GM21390 (cell line): ENCODE measurements around the gene APOA4.

Experiments used
- ATAC-seq: cut with Tn5 transposase; IDR thresholded peaks from one replicate; pipeline ENCODE4 v1.9.1; 2021; ENCODE audit not compliant: unreplicated experiment

APOA4 gene

GRCh38 chr11:116823031-116823843 lies at the start of gene APOA4:
APOA4 (minus strand) TSS chr11:116823304; CDS start chr11:116823191, 113 bp downstream.
- ATAC-seq: no peak

- ATAC-seq: no peak
Measured at GRCh38 chr11:116871248-116871647, 48.1 kb upstream of the APOA4 start.

- no peak for ATAC-seq
Measured at GRCh38 chr11:116870054-116870453, 47.0 kb upstream of the APOA4 start.

GRCh38 chr11:116869610-116870009 lies 46.5 kb upstream of the APOA4 start:
- no peak for ATAC-seq

- no peak for ATAC-seq
Measured at GRCh38 chr11:116868066-116868465, 45.0 kb upstream of the APOA4 start.

- ATAC-seq: no peak
Measured at GRCh38 chr11:116867619-116868018, 44.5 kb upstream of the APOA4 start.

GRCh38 chr11:116866804-116867455 lies 43.8 kb upstream of the APOA4 start:
- ATAC-seq: no peak

GRCh38 chr11:116865696-116866095 lies 42.6 kb upstream of the APOA4 start:
- ATAC-seq: no peak

GRCh38 chr11:116864531-116864930 lies 41.4 kb upstream of the APOA4 start:
- ATAC-seq: no peak

- no peak for ATAC-seq
Measured at GRCh38 chr11:116862951-116863350, 39.8 kb upstream of the APOA4 start.

- ATAC-seq: no peak
Measured at GRCh38 chr11:116862185-116862584, 39.1 kb upstream of the APOA4 start.

GRCh38 chr11:116861539-116861938 lies 38.4 kb upstream of the APOA4 start:
- ATAC-seq: no peak

- no peak for ATAC-seq
Measured at GRCh38 chr11:116860303-116860702, 37.2 kb upstream of the APOA4 start.

GRCh38 chr11:116859175-116859574 lies 36.1 kb upstream of the APOA4 start:
- ATAC-seq: no peak

GRCh38 chr11:116857936-116858335 lies 34.8 kb upstream of the APOA4 start:
- ATAC-seq: no peak

- ATAC-seq: no peak
Measured at GRCh38 chr11:116857316-116857715, 34.2 kb upstream of the APOA4 start.

- no peak for ATAC-seq
Measured at GRCh38 chr11:116856423-116856822, 33.3 kb upstream of the APOA4 start.

GRCh38 chr11:116855413-116855812 lies 32.3 kb upstream of the APOA4 start:
- ATAC-seq: no peak

GRCh38 chr11:116853461-116854073 lies 30.5 kb upstream of the APOA4 start:
- ATAC-seq: peak; percentile 95

GRCh38 chr11:116852261-116853031 lies 29.3 kb upstream of the APOA4 start:
- no peak for ATAC-seq

- no peak for ATAC-seq
Measured at GRCh38 chr11:116851626-116852025, 28.5 kb upstream of the APOA4 start.
